ENCODE measurements around the gene HCAR1.
A peak's percentile ranks its signal among the peaks of the same experiment; 100 is the strongest.
"Not testable (repeated sequence)": the region's sequence is repeated elsewhere in the genome, so short reads cannot be mapped to it uniquely, and the experiment has no call there.

The HCAR1 gene, protein sequence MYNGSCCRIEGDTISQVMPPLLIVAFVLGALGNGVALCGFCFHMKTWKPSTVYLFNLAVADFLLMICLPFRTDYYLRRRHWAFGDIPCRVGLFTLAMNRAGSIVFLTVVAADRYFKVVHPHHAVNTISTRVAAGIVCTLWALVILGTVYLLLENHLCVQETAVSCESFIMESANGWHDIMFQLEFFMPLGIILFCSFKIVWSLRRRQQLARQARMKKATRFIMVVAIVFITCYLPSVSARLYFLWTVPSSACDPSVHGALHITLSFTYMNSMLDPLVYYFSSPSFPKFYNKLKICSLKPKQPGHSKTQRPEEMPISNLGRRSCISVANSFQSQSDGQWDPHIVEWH

DNA sequence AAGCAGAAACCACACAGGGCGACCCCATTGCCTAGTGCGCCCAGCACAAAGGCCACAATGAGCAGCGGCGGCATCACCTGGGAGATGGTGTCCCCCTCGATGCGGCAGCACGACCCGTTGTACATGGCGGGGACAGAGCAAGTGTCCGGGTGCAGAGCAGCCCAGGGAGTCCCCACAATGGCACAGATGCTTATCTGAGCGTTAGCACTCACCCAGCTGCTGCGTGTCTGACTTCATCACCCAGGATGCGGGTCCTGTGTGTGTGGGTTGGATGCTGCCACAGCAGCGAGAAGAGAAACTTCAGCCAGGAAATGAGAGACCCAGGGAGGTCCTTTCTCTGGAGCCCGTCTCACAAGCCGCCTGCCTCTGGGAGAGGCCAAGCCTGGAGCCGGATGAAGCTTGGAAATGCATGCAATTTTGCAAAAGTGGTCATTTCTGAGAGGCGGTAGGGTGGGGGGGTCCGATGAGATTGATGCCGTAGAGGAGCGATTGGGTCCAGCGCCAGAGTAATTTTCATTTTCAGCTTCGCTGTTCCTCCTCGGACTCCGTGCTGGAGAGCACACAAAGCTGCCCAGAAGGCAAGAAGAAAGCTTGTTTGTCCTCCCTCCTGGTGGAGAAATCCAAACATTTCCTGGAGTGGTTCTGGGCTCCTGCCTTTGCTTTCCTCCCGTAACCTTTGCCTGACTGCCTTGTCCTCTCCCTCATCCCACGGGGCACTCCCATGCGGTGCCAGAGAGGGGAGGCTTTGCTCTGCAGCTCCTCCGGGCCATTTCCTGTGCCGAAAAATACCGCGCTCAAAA lies at the start of gene HCAR1:
Gene HCAR1, minus strand, starts transcription at position 630 of the 800 bp plus-strand sequence. Its CDS starts 505 bp downstream, at position 125.
- DNase-seq: no peak

DNA sequence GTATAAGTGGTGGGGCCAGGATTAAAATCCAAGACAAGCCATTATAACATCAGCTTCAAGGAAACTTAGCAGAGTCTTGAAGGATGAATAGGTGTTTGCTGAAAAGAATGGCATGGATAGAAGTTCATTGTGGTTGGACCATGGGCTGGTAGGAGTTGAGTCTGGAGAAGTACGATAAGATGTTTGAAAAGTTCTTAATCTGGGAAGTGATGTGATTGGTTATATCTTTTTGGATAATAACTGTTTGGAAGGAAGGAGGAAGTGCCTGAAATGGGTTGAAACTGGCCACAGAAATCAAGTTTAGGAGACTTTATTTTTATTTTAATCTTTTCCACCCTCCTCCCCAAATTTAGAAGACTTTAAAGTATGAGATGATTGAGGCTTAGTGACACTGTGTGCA lies 26.9 kb upstream of the HCAR1 start:
- no peak for DNase-seq

DNA sequence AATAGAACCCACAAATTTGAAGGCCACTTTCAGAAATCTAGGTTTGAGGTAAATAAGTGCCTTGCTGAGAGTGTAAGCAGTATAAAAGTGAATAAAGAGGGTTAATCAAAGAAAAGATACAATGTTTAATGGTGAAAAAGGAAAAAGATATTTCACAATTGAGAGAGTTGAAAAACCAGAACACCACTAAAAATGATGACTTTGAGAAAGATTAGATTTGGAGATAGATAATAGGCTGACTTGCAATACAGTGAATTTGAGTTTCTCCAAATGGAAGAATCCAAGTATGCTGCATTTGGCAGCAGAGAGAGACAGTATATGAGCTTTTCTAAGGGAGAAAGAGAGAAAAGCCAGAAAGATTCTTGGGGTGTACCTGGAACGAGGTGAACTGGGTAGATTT lies 24.1 kb upstream of the HCAR1 start:
- no peak for DNase-seq

DNA sequence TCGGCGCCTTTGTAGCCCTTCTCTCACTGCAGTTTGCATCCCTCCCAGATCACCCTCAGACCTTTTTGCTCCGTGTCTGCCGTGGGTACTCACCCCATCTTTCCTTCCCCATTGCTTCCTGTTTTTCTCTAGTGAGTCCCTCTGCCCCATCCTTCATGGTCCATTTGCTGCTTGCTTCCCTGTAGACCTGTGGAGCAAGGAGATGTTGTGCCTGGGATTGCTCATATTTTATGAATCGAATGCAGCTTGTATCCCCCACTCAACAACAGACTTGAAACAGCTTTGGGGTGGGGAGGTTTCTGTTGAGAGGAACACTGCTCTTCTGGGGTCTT lies 22.6 kb upstream of the HCAR1 start:
- DNase-seq: no peak

DNA sequence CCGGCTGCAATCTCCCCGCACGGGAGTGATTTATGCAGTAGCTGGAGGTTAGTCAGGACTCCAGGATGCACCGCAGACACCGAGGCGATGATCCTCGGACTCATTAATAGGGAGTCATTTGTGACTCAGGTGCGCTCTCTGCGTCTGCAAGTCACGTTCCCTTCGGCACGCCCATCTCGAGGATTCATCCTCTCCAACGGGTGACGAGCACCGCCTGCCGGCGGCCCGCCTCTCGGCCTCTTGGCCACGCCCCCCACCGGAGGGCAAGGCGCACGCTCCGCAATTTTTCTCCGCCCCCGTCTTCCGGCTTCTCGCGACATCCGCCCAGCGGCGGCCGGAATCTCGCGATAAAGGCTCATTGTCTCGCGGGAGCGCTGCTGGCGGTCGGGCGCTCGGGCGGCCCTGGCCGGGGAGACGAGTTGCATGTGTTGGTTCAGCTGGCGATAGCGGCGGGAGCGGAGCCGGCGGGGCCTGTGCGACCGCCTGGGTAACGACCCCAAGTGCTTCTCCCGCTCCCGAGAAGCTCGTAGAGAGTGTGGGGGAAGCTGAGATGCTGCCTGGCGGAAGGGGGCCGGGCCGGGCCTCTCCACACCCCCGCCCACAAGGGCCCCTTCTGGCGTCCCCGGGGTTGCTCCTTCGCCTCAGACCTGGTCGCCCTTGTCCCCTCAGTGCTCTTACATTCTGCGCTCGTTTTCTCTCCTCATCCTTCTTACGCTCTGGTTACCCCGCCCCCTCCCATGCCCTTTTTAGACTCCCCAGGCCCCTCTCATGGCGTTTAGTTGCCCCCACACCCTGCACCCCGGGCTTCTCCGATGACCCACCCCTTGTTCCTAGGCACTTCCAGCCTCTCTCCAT lies 22.0 kb upstream of the HCAR1 start, which contains the start of gene DENR:
Gene DENR, plus strand, starts transcription at position 361 of the 855 bp plus-strand sequence. CDS start 878 bp downstream, outside the sequence.
- DNase-seq: peak; percentile 95

DNA sequence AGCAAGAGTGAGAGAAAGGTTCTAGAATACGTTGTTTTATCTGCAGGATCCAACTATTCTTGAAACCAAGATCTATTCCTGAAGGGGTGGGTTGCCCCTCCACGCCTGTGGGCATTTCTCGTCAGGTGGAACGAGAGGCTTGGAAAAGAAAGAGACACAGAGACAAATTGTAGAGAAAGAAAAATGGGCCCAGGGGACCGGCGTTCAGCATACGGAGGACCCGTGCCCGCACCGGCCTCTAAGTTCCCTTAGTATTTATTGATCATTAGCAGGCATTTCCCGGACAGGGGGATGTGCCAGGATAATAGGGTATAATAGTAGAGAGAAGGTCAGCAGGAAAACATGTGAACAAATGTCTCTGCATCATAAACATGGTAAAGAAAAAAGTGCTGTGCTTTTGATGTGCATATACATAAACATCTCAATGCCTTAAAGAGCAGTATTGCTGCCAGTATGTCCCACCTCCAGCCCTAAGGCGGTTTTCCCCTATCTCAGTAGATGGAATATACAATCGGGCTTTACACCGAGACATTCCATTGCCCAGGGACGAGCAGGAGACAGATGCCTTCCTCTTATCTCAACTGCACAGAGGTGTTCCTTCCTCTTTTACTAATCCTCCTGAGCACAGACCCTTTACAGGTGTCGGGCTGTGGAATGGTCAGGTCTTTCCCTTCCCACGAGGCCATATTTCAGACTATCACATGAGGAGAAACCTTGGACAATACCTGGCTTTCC lies 20.3 kb upstream of the HCAR1 start:
- DNase-seq: not testable (repeated sequence)

DNA sequence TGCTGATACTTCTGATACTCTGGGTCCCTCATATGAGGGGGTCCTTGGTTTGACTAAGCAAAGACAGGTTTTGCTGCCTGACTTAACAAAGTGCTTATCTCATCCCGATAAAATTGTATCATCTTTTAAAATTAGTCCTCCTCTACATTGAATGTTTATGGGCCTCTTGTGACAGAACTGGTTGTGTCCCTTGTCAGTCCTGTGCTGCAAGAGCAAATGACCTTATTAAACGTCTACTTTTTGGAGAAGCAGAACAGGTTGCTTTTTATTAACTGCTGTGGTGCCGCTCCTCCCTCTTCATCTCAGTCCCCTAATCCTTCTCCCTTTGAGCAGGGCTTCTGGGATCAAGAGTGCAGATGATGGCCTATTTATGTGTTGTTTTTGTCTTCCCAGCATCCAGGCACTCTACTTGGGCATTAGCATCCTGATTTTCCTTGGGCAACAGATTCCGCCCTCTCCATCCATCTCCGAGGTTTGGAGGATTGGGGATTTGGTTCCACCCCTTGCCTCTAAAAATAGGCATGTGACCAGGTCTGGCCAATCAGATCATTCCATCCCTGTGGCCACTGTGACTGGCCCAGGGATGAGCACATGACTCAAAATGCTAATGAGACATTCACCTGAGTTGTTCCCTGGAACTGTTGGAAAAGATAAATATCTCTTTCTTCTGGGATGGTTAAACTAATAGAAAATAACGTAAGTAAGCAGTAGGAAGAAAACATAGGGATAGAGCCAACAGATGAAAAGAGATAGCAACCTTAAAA lies 19.1 kb upstream of the HCAR1 start:
- no peak for DNase-seq

DNA sequence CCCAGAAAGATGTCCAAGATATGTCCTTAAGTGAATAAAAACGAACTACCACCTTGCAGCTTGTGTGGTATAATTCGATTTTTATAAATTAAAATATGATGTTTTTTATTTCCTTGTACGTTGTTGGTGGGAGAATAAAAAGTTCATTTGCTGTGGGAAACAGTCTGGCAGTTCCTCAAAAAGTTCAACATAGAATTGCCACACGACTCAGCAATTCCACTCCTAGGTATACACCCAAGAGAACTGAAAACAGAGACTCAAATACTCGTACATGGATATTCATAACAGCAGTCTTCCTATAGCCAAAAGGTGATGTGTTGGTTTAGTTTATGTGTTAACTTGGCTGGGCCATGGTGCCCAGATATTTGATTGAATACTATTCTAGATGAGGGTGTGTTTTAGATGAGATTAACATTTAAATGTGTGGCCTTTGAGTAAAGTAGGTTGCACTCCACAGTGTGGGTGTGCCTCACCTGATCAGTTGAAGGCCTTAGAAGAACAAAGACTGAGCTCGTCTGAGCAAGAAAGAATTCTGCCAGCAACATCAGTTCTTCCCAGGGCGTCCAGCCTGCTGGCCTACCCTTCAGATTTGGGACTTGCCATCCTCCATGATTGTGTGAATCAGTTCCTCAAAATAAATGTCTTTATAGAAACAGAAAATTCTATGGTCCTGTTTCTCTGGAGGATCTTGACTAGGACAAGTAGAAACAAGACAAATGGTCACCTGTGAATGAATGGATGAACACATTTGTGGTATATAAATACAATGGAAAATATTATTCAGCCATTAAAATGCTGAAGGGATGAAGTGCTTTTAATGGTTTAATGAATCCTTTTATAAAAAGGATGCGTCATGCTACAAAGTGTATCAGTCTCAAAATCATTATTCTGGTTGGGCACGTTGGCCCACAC lies 16.8 kb upstream of the HCAR1 start:
- peak; percentile 18 for DNase-seq

DNA sequence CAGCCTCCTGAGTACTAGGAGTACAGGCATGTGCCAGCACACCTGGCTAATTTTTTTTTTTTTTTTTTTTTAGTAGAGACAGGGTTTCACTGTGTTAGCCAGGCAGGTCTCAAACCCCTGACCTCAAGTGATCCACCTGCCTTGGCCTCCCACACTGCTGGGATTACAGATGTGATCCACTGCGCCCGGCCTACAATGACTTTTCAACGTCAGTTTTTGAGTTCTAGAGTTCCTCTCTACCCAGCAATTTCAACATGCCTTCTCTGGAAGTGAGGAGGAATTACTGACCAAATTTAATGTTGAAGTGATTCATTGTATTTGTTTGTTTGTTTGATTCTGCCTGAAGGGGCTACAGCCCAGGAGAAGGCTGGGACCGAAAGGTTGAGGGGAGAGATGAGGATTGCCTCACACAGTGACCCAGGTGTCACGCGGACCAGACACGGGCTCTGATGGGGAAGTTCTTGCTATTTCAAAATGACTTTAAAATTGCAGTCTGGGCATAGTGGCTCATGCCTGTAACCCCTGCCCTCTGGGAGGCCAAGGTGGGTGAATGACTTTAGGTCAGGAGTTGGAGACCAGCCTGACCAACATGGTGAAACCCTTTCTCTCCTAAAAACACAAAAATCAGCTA lies 13.4 kb upstream of the HCAR1 start:
- no peak for DNase-seq

DNA sequence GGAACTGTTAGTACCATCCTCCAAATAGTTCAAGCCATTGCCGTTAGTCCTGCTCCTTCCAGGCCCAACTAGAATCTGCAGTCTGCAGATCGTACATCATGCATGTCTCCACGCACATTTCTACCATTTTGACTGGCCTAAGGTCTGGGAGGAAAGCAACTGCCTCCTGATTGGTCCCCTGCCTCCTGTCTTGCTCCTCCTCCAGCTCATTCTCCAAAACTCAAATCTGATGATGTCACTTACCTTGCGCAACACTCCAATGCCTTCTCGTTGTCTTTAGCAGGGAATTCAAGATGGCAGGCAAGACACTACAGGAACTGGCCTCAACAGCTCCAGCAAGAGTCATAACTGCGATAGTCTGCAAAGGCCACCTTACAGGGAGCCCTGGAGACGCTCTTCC lies 9.7 kb upstream of the HCAR1 start:
- DNase-seq: no peak

DNA sequence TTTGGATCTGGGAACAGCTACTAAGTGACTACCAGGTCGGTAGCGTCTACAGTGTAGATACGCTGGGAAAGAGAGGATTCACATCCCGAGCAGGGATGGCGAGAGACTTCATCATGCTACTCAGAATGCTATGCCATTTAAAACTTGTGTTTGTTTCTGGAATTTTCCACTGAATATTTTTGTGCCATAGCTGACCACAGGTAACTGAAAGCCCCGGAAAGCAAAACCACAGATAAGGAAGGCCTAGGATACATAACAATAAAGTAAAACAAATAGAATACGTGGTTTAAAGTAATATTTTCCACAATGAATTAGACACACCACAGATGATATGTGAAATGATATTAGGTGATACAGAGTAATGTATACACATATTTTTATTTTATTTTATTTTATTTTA lies 7.9 kb upstream of the HCAR1 start:
- DNase-seq: no peak

DNA sequence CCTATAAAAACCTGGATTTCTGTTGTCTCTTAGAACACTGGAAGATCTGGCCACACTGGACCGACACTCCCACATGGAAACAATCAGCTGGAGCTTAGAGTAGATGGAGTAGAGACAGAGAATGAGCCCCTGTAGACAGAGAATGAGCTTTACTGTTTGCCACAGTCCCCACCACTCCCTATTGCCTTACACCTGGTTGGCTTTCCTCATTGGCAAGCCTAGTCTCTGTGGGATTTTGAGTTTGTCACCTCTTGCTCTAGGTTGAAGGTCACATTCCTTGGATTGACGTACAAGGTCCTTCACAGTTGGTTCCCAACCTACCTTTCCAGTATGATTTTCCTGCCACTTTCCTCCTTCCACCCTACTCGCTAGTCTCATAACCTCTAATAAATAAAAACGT lies 2.0 kb upstream of the HCAR1 start:
- no peak for DNase-seq

DNA sequence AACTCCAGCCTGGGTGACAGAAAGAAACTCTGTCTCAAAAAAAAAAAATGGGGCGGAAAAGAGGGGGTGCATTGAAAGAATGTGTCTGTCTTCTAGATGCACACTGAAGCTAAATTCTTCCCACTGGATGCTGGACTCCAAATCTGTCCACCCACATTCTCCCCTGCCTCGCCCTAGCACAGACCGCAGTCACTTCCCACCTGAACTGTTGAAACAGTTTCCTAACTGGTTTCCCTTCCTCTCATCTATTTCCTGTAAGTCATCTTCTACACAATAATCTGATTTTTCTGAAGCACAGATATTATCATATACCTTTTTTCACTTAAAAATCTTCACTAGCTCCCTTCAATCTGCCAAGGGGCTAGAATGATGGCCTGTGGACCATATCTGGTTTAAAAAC lies 1.5 kb upstream of the HCAR1 start:
- DNase-seq: no peak

DNA sequence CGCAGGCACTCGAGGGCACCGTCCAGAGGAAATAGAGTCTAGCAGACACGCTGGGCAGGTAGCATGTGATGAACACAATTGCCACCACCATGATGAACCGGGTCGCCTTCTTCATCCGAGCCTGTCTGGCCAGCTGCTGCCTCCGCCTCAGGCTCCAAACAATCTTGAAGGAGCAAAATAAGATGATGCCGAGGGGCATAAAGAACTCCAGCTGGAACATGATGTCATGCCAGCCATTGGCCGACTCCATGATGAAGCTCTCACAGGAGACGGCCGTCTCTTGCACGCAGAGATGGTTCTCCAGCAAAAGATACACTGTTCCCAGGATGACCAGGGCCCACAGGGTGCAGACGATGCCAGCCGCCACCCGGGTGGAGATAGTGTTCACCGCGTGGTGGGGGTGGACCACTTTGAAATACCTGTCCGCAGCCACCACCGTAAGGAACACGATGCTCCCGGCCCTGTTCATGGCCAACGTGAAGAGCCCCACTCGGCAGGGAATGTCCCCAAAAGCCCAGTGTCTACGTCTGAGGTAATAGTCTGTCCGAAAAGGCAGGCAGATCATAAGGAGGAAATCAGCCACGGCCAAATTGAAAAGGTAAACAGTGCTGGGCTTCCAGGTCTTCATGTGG lies 945 bp downstream of the HCAR1 start:
- no peak for DNase-seq

DNA sequence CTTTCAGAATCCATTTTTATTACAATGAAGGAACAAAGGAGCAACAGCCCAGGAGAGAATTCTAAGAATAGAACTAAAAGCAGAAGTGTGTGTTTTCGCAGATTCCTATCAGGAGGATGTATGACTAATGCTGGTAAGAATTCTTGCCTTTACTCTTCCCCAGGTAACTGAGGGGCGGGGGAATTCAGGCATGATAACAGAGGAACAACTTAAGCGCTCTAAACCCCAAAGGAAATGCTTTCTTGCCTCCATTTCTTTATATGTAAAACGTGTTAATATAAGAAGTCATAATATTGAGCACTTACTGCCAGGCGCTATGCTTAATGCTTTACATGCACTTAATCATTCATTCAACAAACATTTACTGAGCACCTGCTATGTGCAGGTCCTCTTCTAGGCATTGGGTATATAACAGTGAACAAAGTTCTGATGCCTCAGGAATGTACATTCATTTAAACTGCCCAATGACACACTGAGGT lies 4.5 kb downstream of the HCAR1 start:
- peak; percentile 23 for DNase-seq

DNA sequence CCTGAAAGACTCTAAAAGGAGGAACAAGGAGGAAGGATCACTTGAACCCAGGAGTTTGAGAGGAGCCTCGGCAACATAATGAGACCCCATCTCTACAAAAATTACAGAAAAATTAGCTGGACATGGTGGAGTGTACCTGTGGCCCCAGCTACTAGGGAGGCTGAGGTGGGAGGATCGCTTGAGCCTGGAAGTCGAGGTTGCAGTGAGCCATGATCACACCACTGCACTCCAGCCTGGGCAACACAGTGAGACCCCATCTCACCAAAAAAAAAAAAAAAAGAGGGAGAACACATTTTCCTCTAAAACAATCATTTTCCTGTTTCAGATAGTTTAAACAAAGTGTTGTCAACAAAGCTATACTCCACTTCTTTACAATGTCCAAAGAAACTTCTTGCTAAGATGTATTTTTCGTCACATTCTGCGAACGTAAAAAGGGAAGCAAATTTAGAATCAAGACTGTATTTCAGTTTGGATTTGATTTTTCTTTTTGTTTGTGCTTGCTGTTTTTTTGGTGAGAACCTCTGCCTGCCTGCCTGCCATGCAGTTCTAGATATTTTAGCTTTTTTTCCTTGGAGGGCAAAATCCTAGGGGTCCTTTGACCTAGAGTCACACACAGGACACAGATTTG lies 5.1 kb downstream of the HCAR1 start:
- DNase-seq: no peak

DNA sequence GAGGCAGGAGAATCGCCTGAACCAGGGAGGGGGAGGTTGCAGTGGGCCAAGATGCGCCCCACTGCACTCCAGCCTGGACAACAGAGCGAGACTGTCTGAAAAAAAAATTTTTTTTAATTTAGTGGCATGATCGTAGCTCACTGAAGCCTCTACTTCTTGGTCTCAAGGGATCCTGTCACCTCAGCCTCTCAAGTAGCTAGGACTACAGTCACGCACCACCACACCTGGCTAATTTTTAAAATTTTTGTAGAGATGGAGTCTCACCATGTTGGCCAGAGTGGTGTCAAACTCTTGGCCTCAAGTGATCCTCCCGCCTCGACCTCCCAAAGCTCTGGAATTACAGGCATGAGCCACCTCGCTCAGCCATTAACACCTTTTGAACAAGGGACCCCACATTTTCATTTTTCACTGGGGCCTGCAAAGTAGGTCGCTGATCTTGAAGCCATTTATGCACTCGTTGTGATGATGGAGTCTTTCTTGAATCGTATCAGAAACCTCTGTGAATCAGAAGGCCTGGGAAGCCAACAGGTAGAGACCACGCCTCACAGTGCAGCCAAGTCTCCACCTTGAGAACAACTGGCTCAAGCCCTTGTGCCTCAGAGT lies 5.9 kb downstream of the HCAR1 start:
- no peak for DNase-seq

DNA sequence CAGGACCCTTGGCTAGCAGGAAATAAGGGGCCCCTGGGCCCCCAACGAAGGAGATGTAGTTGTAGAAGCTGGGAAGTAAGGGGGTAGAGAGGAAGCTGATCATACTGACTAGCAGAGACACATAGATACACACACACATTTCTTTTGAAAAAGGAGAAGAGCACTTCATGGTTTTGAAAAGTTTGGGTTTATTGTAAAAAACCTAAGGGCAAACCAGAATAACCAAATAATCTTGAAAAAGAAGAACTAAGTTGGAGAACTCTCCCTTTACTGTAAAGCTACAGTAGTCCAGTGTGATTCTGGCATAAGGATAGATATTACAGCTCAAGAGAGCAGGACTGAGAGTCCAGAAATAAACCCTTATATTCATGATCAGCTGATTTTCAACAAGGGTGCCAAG lies 8.3 kb downstream of the HCAR1 start:
- DNase-seq: no peak

All from GDM1 (cell line).